SU-DHL-6 (cell line): ENCODE results near the gene FAT1.

ENCODE experiments used
- EZH2phosphoT487 ChIP-seq: fragments of 200-600 bp; sonication (generic), shearing (Covaris generic); conservative IDR thresholded peaks from 2 replicates; pipeline ENCODE4 v1.6.1; 2018; ENCODE audit warnings: mild to moderate bottlenecking, antibody characterized with exemption, low read length, moderate library complexity, mixed read lengths
- TF ChIP-seq, protein P1 (sequence below): fragments of 200-600 bp; sonication (generic); IDR thresholded peaks from one replicate; pipeline ENCODE4 v1.5.1; 2017; ENCODE audit warnings: antibody characterized with exemption, mild to moderate bottlenecking, low read length, moderate library complexity; ENCODE audit not compliant: insufficient read depth, poor library complexity, severe bottlenecking

DNA sequence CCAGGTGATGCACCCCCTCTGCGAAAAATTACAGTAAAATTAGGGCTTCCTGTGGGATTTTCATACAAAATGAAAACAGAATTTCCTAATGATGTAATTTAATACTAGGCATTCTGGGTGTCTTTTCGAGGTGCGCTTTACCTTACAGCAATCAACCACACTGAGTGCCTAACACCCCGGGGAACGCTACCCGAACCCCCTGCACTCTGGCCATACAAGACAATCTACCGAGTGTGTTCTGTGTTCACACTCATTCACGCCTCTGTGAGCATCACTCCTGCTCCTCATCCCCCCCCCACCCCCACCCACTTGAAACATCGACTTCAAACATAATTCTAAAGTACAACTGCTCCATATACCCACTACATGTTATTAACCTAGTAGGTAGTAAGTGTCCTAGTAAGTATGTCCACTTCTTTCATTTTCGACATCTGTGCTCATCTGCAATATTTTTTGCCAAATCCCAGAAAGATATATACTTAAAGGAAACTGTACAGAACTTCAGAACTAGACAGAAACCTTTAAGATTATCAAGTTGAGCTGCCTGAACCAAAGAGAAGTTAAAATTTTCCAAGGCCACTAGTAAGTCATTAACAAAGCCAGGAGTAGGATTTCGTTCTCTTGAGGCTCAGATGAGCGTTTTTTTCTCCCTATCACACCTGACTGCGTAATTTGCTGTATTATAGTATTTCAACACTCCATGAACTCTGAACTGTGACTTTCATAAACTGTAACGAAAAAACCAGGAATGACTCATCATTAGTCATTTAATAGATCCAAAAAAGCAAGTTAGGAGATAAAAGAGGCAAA is 80.0 kb downstream of the FAT1 start:
- TF ChIP-seq, protein P1, sequence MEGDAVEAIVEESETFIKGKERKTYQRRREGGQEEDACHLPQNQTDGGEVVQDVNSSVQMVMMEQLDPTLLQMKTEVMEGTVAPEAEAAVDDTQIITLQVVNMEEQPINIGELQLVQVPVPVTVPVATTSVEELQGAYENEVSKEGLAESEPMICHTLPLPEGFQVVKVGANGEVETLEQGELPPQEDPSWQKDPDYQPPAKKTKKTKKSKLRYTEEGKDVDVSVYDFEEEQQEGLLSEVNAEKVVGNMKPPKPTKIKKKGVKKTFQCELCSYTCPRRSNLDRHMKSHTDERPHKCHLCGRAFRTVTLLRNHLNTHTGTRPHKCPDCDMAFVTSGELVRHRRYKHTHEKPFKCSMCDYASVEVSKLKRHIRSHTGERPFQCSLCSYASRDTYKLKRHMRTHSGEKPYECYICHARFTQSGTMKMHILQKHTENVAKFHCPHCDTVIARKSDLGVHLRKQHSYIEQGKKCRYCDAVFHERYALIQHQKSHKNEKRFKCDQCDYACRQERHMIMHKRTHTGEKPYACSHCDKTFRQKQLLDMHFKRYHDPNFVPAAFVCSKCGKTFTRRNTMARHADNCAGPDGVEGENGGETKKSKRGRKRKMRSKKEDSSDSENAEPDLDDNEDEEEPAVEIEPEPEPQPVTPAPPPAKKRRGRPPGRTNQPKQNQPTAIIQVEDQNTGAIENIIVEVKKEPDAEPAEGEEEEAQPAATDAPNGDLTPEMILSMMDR = no peak
- no peak for TF ChIP-seq EZH2phosphoT487
